Chondrocyte (in vitro differentiated cells): ENCODE data around the gene INPP4B. TPM values are rescaled to one million over a fixed set of nuclear protein-coding genes. Genes with fewer than 3 reads are reported as not detected.
A peak's percentile ranks its signal among the peaks of the same experiment; 100 is the strongest.

Experiments
- DNase-seq: peaks from one replicate; pipeline ENCODE4 v3.0.0; 2021; ENCODE audit warnings: mixed read lengths, low spot score
- H3K27ac Mint-ChIP-seq: one replicate; pipeline ENCODE4 v1.8.0; 2021; ENCODE audit warnings: mild to moderate bottlenecking, moderate library complexity, mixed read lengths; ENCODE audit not compliant: unreplicated experiment
- H3K27me3 Mint-ChIP-seq: 2 replicates; pipeline ENCODE4 v1.8.0; 2021; ENCODE audit warnings: low read depth, mixed read lengths
- H3K36me3 Mint-ChIP-seq: 2 replicates; pipeline ENCODE4 v1.8.0; 2021; ENCODE audit warnings: low read depth, mixed read lengths
- H3K4me1 Mint-ChIP-seq: 2 replicates; pipeline ENCODE4 v1.8.0; 2021; ENCODE audit warnings: low read depth, mild to moderate bottlenecking, mixed read lengths
- H3K4me3 Mint-ChIP-seq: one replicate; pipeline ENCODE4 v1.8.0; 2021; ENCODE audit warnings: mild to moderate bottlenecking, moderate library complexity, mixed read lengths; ENCODE audit not compliant: unreplicated experiment
- H3K9me3 Mint-ChIP-seq: 2 replicates; pipeline ENCODE4 v1.8.0; 2021; ENCODE audit warnings: low read depth, mixed read lengths
- CTCF ChIP-seq: fragments of 200-600 bp; sonication (generic); IDR thresholded peaks from 2 replicates; pipeline ENCODE4 v1.5.0; 2021; ENCODE audit warnings: antibody characterized with exemption, mild to moderate bottlenecking, moderate library complexity
- total RNA-seq: library from RNA; stranded (reverse); gene quantifications from 3 replicates; pipeline ENCODE4 v1.2.1, GENCODE V29; 2021

The INPP4B gene
- total RNA-seq, 1 donor from 2014 or later: 30.0 TPM

- Mint-ChIP-seq H3K36me3 (no peaks in the 10 kb centered on the region), H3K27me3 (no peaks in the 10 kb centered on the region), H3K4me3 (peak overlapping the region; percentile 18), H3K4me1 (peaks cover 77% of the 10 kb centered on the region), H3K9me3 (no peaks in the 10 kb centered on the region), H3K27ac (peak overlapping the region; percentile 86)
- TF ChIP-seq CTCF: no peak
- DNase-seq: no peak
Observed at GRCh38 chr4:142351958-142352357, 494.1 kb downstream of the INPP4B start.

GRCh38 chr4:142350871-142351270, 495.2 kb downstream of the INPP4B start:
- H3K9me3 Mint-ChIP-seq: no peaks in the 10 kb centered on the region
- TF ChIP-seq CTCF: no peak
- no peaks in the 10 kb centered on the region for H3K36me3 Mint-ChIP-seq
- H3K4me1 Mint-ChIP-seq: peaks cover 73% of the 10 kb centered on the region
- no peak overlapping the region for H3K4me3 Mint-ChIP-seq
- peak overlapping the region; percentile 86 for H3K27ac Mint-ChIP-seq
- DNase-seq: no peak
- no peaks in the 10 kb centered on the region for H3K27me3 Mint-ChIP-seq

- Mint-ChIP-seq H3K27me3 (no peaks in the 10 kb centered on the region), H3K4me1 (peaks cover 51% of the 10 kb centered on the region)
- TF ChIP-seq CTCF: no peak
Observed at GRCh38 chr4:142348613-142349021, 497.5 kb downstream of the INPP4B start.

GRCh38 chr4:142347241-142347640, 498.9 kb downstream of the INPP4B start:
- no peaks in the 10 kb centered on the region for H3K27me3 Mint-ChIP-seq
- no peaks in the 10 kb centered on the region for H3K36me3 Mint-ChIP-seq
- no peak overlapping the region for H3K4me3 Mint-ChIP-seq
- no peak overlapping the region for H3K27ac Mint-ChIP-seq
- H3K9me3 Mint-ChIP-seq: no peaks in the 10 kb centered on the region
- peaks cover 38% of the 10 kb centered on the region for H3K4me1 Mint-ChIP-seq
- no peak for DNase-seq
- TF ChIP-seq CTCF: no peak

More at GRCh38 chr4:142348613-142349021, 497.5 kb downstream of the INPP4B start:
- DNase-seq: no peak
- Mint-ChIP-seq H3K4me3 (no peak overlapping the region), H3K36me3 (no peaks in the 10 kb centered on the region), H3K9me3 (no peaks in the 10 kb centered on the region), H3K27ac (no peak overlapping the region)

- no peak for TF ChIP-seq CTCF
- Mint-ChIP-seq H3K27me3 (no peaks in the 10 kb centered on the region), H3K36me3 (no peaks in the 10 kb centered on the region), H3K4me3 (no peak overlapping the region), H3K9me3 (no peaks in the 10 kb centered on the region), H3K4me1 (peaks cover 31% of the 10 kb centered on the region), H3K27ac (no peak overlapping the region)
- no peak for DNase-seq
Observed at GRCh38 chr4:142345924-142346323, 500.2 kb downstream of the INPP4B start.
